H4 (cell line): Measurements from ENCODE around the gene RASSF8. TPM values are rescaled to one million over a fixed set of nuclear protein-coding genes. Genes with fewer than 3 reads are reported as not detected.

ENCODE experiments used
- DNase-seq: peaks from one replicate; pipeline ENCODE4 v3.0.0-alpha.2; 2015; ENCODE audit warnings: low spot score
- total RNA-seq: library from RNA; depleted of rRNA; stranded (reverse); fragments of >200 nt; shearing (Covaris generic); gene quantifications from 2 replicates; pipeline ENCODE4 v1.2.3, GENCODE V29; 2014

The RASSF8 gene
- total RNA-seq, 1 experiment from 2014 or later: 19.8 TPM

GRCh38 chr12:25962932-25963525 lies 4.5 kb downstream of the RASSF8 start:
- no peak for DNase-seq

- DNase-seq: no peak
Observed at GRCh38 chr12:25965682-25966081, 7.2 kb downstream of the RASSF8 start.

GRCh38 chr12:25970082-25970481 lies 11.6 kb downstream of the RASSF8 start:
- no peak for DNase-seq

- no peak for DNase-seq
Observed at GRCh38 chr12:25970916-25971653, 12.6 kb downstream of the RASSF8 start.

GRCh38 chr12:25971654-25972041 lies 13.2 kb downstream of the RASSF8 start:
- no peak for DNase-seq

GRCh38 chr12:25972783-25973182 lies 14.3 kb downstream of the RASSF8 start:
- DNase-seq: no peak

- DNase-seq: no peak
Observed at GRCh38 chr12:25975179-25975578, 16.7 kb downstream of the RASSF8 start.

- no peak for DNase-seq
Observed at GRCh38 chr12:25975682-25976081, 17.2 kb downstream of the RASSF8 start.

- DNase-seq: no peak
Observed at GRCh38 chr12:25976289-25976688, 17.8 kb downstream of the RASSF8 start.

- peak; percentile 16 for DNase-seq
Observed at GRCh38 chr12:25977047-25977446, 18.6 kb downstream of the RASSF8 start.

- DNase-seq: no peak
Observed at GRCh38 chr12:25979059-25979458, 20.6 kb downstream of the RASSF8 start.

- DNase-seq: no peak
Observed at GRCh38 chr12:25979563-25979962, 21.1 kb downstream of the RASSF8 start.

GRCh38 chr12:25980035-25980434 lies 21.6 kb downstream of the RASSF8 start:
- no peak for DNase-seq

- DNase-seq: no peak
Observed at GRCh38 chr12:25981597-25981996, 23.1 kb downstream of the RASSF8 start.

GRCh38 chr12:25982416-25982815 lies 23.9 kb downstream of the RASSF8 start:
- DNase-seq: no peak

- DNase-seq: no peak
Observed at GRCh38 chr12:25983625-25984024, 25.1 kb downstream of the RASSF8 start.

GRCh38 chr12:25984759-25985158 lies 26.3 kb downstream of the RASSF8 start:
- DNase-seq: no peak

GRCh38 chr12:25985316-25986175 lies 27.1 kb downstream of the RASSF8 start:
- DNase-seq: no peak

GRCh38 chr12:25986180-25986579 lies 27.7 kb downstream of the RASSF8 start:
- no peak for DNase-seq

- no peak for DNase-seq
Observed at GRCh38 chr12:25988505-25988904, 30.0 kb downstream of the RASSF8 start.

- no peak for DNase-seq
Observed at GRCh38 chr12:25990495-25990894, 32.0 kb downstream of the RASSF8 start.

- DNase-seq: no peak
Observed at GRCh38 chr12:25992026-25992782, 33.7 kb downstream of the RASSF8 start.
